Lung microvascular endothelial cell (primary cell): ENCODE results near the gene PKHD1. TPM values are rescaled to one million over a fixed set of nuclear protein-coding genes. Genes with fewer than 3 reads are reported as not detected.

Experiments
- DNase-seq, 2 donors: peaks; one replicate each; pipeline versions ENCODE4 v3.0.0 to v3.0.0-alpha.2; 2010; ENCODE audit warnings: low read depth in 2 of 2
- total RNA-seq: library from RNA; depleted of rRNA; stranded (reverse); fragments of >200 nt; gene quantifications from 2 replicates; pipeline ENCODE4 v1.2.1, GENCODE V29; 2014

PKHD1 gene
- total RNA-seq, 1 donor from 2014 or later = not detected

DNA sequence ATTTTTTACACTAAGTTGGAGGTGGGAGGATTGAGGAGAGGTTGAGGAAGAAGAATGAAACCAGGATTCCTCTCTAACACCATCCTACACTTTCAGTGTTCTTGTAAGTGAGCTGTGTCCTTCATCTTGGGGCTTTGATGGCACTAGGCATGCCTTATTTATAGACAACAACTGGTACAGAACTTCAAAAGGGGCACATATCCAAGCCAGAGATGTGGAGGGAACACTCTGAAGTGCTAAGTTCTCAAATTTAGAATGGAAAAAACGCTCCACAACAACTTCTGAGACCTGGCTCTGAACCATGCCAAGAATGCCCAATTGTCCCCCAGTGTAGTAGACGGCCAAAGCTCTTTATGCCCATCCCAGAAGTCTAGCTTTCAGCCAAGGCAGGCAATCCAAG is 16.2 kb upstream of the PKHD1 start:
- no peak for DNase-seq

DNA sequence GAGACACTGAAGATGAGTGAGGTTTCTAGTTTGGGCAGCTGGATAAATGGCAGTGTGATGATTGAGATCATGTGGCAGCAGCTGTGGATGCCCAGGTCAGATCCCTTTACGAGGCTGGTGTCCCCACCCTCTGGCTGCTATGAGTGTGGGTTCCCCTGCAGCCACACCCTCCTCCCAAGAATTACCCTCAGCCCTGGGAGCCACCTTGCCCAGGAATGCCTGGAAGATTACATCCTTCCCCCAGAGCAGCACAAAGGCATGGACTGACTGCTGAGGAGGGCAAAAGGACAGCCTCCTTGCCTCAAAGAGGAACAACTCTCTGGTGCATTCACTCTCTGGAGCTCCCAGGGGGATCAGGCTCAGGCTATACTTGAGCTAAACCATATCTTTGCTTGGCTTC is 15.0 kb upstream of the PKHD1 start:
- DNase-seq = no peak

DNA sequence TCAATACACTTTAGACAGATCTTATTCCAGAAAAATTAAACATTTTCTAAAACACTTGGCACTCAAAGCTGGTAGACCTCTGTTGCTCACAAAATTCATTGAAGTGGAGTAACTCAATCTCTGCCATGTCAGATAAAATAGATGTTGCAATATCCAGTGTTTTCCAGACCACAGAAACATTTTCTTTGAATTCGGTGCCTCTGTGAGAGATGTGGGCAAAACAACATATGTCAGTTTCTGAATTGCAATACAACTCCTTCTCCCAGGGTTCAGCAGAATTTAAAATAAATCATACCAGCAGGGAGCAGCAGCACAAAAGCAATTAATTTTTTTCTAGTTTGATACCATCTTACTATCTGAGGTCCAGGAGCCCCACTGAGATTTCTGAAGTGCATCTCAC is 11.3 kb upstream of the PKHD1 start:
- DNase-seq = peak; percentile 12 to 14

DNA sequence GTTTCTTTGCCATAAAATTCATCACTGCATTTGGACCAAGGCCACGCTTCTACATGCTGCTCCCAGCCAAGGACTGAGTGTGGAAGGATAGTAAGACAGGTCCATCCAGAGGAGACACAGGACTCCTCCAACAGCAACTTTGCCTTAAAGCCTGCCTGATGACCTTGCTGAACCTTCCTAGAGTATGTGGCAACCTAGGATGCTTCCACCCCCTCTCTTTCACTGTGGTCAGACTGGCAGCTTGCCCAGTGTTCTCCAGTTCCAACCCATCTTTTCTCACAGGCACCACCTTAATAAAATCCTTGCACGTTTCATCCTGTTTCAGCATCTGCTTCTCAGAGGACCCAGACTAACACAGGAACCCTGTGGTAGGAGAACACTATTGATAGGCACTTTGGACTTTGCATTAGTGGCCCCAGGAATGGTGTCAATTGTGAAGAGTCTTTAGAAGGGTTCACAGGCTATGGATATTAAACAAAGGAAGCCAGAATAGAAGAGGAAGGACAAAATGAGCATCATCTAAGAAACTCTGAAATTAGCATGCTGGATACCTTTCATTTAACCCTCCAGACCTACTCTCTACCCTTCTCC is 2.4 kb upstream of the PKHD1 start:
- DNase-seq = no peak

DNA sequence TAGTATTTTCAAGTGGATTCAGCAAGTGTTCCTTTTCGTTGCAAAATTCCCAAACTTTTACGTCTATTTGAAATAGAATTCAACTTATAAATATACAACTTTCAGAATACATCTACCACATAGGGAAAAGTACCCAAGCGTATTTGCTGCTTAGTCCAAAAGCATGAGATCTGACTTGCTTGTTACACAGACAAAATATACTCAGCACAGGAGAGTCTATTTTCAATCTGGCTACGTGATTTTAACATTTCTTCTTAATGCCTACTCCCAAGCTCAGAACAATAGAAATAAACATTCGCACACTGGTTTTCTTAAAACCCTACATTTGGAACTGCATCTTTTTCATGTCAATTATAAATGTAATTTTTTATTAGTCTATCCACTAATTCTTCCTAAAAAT is 672 bp downstream of the PKHD1 start:
- no peak for DNase-seq

DNA sequence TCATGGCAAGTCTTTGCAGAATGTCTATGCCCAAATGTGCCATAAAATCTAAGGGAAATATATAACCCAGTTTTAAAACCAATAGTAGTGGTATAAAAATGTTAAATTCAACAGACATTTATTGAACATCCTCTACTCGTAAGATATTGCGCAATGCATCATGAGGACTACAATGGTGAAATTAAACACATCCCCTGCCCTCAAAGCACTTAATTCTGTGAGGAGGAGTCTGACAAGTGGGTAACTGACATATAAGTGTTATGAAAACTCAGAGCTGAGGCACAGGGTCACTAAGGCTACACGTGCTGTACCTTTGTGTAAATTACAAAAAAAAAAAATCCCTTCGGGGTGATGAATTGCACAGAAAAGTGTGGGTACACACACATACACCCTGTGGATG is 6.2 kb downstream of the PKHD1 start:
- no peak for DNase-seq

DNA sequence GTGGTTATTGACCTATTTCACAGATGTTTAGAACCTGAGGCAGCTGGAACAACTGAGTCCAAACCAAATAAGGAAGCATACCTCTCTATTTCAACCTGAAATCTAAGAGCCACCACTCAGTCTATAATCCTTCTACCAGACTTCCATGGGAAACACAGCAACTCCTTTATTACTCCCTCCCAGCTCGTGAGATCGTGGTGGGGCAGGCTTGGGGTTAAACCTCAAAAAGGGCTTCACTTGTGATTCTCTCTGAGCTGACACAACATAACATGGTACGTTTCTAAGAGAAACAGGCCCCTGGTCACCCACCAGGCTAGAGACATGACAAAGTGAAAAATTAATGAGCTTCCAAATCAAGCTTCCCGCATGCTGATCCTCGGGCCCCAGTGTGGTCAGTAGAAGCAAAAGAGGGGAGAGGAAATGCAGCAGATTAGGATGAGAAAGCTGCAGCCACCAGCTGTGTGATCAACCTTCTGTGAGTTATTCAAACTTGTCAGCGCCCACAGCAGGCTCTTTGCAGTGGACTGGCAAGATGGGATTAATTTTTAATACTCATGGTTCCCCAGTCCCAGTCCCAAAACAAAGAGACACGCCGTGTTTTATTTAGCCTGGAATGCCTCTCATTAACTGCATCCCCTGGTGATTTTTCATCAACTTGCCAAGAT is 9.3 kb downstream of the PKHD1 start:
- DNase-seq = no peak

DNA sequence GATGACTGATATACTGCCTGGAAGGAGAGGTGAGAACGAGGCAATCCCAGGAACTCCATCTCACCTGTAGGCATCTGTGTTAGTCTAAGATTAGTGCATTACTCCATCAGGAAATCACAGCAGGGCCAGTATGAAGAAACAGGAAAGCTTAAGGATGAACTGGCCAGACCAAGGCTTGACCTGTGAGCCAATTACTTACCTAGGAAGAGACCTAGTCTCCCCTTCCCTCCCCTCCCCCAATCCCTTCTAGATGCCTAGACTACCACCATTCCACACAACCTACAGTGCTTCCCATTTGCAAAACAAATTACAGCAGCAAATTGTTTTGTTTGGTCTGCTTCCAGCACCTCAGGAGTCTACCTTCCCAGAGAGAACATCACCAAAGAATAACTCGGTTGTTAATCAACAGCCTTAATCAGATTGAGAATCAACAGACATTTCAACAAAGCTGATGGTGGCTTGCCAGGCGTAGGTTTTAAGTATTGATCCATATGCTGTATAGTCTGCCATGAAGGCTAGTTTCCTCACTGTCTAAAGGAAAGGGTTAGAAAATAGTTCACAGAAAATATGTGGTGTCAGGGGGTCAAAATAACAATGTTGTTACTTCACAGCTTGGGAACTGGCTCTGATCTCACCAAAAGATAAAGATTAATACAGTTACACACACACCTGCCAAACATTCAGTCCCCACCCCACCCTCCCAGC is 10.1 kb downstream of the PKHD1 start:
- no peak for DNase-seq

DNA sequence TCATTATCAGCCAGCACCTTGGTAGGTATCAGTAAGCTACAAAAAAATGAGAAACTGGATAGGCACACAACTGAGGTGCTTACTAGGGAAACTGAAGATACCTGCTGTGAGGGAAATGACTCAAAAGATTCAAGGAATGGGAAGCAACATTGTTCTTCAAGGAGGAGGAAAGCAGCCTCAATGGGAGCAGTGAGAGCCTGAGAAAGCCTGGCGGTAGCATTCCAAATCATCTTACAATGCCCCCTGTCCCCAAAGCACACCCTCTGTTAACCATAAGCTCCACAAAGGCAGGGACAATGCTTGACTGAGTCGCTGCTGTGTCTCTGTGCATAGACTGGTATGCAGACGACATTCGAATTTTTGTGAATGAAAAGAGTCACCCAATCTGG is 10.6 kb downstream of the PKHD1 start:
- no peak for DNase-seq

DNA sequence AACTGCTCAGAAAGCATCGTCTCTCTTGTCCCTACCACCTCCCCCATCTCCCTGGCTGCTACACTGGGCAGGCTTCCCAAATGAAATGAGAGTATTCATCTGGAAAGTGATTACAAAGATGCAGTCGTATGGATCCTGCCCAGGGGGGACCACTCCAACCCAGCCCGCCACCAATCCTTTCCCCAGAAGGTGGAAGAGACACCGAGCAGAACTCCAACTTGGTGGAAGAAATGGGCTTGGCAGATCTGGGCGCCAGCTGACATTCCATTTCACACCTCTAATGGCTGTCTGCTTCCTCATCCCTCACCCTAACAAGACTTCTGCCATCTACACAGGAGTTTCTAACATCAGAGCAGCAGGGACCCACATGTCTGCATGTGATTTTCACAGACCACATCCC is 12.7 kb downstream of the PKHD1 start:
- no peak for DNase-seq

DNA sequence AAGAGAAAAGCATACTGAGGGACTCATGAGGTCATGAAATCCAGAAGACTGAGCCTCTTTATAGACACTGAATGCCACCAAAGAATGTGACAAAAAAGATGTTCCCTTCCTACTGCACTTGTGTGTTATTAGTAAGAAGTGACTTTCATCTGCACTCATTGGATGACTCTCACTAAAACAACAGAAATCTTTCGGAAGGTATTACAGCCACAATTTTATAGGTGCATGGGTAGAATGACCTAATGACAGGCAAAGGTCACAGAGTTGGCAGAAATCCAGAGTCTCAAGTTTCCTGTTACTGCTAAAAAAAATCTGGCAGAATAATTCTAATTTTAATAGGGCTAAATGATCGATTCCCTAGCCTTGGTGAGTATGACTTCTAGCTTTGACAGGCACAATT is 13.3 kb downstream of the PKHD1 start:
- no peak for DNase-seq

DNA sequence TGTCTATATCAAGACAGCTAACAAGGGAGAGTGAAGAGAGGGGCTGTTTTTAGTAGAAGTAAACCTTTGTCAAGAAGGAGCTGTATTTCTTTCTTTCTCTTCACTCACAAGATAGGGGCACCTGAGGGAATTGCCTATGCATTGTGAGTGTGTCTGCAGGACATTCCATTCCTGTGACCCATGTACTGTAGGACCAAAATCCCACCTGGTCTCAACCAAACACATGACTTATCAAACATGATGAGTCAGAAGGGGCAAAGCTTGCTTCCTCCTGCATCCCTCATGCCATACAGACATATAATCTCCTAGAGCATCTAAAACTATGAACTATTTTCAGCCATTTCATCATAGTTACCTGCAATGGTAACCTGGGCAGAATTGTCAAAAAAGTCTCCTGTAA is 21.8 kb downstream of the PKHD1 start:
- DNase-seq = no peak

DNA sequence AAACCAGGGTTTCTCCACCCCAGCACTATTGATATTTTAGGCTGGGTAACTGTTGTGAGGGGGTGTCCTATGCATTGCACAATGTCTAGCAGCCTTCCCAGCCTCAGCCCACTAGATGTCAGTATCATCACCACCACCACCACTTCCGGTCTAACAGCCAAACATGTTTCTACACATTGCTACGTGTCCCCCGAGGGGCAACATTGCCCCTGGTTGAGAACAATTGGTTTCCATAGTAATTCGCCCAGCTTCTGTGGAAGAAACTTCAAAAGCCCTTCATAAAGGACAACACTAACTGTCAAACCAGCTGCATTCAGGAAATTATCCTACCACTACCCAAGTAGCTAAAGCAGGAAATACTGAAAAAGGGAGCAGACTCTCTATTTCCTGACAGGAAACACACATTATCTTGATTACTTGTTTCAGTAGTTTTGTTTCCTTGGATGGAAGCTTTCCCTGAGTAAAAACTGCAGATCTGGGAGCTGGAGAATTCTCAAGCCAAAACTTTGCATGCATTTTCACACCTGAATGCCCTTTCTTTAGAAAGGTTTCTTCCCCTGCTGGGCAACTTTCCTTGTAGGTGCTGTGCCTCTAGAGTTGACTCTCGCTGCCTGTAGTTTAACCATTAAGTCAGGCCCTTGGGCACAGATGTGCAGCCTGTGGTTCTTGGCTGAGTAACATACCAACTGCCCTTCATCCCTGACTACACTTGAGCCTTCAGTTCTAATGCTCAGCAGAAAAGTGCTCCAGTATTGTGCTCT is 23.6 kb downstream of the PKHD1 start:
- peak; percentile 50 to 63 for DNase-seq

DNA sequence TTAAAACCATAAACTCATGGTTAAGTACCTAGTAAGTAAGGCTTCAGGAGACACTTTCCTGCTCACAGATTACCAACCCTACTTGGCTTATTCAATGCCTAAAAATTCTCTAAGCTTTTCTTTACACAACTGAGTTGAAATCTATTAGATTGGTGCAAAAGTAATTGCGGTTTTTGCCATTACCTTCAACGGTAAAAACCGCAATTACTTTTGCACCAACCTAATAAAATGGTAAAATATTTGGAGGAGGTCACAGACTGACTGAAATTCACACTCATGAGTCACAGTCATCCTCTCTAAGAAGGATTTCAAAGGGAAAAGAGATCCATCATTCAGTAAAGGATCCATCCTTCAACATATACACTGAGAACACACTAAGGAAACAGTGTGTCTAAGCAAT is 25.9 kb downstream of the PKHD1 start:
- no peak for DNase-seq

DNA sequence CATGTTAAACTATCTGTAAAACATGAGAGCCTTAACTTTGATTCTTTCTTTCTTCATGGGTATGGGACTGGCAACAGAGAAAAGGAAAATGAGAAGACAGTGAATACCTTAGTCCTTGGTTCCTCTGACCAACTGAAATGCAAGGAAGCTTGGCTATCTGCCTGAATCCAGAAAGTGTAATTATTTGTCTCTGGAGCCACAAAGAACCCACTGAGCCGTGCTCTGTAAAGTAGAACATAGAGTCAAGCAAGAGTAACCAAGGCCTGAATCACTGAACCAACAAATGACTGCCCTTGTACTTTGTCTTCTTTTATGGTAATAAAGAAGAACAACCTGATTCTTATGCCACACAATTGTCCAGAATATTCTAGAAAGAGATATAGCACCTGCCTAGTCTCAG is 27.6 kb downstream of the PKHD1 start:
- DNase-seq = no peak

DNA sequence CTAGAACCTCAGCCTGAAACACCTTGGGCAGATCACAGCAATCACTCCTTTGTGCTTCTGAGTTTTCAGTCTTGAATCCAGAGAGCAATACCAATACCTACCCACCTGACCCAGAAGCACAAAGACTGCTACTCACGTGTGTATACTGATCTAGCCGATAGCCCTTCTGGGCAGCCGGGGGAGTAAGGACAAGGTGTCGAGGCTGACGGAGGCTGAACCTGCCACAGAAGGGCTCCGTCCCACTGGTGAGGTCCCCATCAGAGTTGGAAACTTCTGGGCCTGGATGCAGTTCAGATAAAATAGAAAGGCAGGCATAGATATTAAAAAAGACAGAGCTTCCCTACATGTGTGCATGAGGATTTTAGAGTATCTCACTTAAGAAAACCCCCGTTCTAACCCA is 32.0 kb downstream of the PKHD1 start:
- DNase-seq = no peak

DNA sequence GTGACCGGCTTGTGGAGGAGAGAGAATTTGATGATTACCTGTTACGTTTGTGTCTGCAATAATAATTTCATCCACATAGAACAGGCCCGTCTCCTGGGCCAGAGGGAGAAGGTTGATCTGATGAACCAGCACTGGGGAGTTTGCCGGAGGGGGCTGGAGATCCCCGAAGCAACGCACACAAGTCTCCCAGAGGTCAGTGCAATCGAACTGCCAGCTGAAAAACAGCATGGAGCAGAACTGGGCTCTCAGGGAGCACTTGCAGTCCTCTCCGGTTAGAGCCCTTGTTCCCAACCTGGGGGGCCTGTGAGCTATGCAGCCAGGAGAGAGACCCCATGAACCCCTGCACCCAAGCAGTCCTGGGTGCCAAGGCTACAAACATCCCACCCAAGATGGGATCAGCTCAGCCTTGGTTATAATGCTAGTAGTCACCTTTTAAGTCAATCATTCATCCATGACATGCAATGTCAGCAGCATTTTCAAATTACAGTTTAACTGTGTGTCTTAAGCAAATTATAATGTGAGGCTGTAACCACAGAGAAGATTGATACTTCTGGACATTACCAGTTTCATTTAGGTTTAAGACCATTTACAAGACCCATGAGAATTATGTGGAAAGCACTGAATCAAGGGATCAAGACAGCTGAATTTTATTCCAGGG is 34.2 kb downstream of the PKHD1 start:
- no peak for DNase-seq

DNA sequence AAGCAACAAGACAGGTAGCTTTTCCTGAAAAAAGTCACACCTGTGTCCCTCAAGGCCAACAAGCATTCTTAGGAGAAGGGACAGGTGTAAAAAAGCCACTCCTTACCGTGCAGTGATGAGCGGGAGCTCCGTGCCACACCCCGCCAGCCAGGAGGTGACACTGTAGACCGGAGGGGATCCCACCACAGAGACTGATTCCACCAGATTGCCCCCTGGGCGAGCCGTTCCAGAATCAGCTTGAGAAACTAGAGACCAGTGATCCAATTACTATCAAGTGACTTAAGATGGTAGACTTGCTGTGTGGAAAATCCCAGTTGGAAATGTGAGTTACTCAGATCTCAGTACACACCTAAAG is 37.4 kb downstream of the PKHD1 start:
- no peak for DNase-seq

DNA sequence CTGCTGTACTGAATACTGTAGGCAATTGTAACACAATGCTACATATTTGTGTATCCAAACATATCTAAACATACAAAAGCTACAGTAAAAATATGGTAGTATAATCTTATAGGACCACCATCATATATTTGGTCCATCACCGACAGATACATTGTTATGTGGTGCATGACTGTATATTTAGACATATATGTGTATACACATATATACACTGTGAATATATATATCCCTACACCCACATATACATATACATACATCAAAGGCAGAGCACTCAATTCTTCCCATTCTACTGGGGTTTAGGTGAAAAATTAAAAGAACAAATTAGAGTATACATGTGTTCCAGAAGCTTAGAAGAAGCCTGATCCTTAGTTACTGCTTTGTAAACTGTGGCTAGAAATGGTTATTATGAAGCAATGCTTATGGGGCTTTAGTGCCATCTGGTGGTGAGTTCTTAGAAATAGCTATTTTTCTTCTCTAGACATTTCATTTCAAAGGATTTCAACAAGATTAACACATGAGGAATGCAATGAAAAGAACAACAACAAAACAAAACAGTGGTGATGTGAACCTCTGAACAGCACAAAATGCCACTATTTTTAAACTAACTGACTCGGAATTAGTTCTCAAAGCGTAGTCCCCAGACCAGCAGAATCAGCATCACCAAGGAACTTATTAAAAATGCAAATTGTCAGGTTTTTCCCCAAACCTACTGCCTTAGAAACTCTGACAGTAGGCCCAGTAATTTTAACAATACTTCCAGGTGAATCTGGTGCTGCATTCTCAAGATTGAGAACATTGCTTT is 38.0 kb downstream of the PKHD1 start:
- DNase-seq = peak; percentile 47 to 53

DNA sequence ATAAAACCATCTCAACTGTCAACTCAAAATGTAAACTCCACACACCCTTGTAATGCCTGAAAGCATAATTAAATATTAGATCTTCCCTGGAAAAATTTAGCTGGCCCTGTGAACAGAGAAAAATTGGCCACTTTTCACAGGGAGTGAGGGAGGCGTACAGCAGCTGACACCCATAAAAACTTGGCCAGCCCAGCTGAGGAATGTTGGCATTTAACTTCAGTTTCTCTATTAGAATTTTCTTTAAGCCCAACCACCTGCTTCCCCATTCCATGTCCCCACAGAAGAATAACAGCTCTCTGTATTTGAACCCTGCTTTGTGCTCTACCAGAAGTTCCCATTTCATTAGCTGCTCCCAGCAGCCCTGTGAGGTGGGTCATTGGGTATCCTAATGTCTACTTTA is 41.0 kb downstream of the PKHD1 start:
- no peak for DNase-seq

DNA sequence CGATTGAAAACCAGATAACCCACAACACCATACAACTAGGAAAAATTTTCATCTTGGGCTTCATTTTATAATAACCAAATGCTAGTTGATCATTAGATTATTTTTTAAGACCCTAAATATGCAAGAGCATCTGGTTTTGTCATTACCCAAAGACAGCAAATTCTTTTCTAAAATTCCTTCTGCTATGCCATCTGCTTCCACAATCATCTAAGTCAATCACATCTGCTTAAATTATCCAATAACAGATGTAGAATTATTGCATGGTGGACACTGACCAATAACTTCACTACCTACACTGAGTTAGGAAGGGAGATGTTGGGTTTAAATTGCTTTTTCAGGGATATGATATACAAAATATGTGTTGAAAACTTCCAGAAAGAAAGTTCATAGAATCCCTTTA is 41.9 kb downstream of the PKHD1 start:
- DNase-seq = no peak
